Measurements from ENCODE around the gene VPS25. TPM values are rescaled to one million over a fixed set of nuclear protein-coding genes. Genes with fewer than 3 reads are reported as not detected.

VPS25 gene
- total RNA-seq, 1 experiment from 2014 or later, result 48.4 TPM

DNA sequence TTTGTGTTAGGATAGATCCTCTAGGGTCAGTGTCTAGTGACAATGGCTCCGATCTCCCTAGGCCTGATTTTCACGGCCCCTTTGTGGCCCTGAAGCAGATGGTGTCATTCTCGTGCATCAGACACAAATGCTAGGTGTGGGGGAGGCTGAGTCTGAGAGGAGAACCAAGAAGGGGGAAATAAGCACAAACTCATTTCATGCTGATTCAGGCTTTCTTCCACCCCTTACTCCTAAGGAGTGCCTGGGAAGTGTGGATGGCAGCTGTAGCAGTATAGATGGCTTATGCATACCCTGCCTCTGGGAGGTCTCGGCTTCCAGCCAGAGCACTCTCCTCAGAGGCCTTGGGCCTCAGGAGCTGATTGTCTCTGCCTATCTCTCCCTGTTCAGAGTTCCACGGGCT is 5.3 kb downstream of the VPS25 start:
- no peak overlapping the region for H3K4me2 ChIP-seq
- CTCF ChIA-PET, result no interaction called here
- no peaks in the 10 kb centered on the region for H3K9me3 ChIP-seq (ENCODE audit: insufficient read depth, low read depth)
- H3K9me2 ChIP-seq (ENCODE audit: insufficient read depth), result no peaks in the 10 kb centered on the region
- H3K4me1 ChIP-seq (replicated peaks; ENCODE audit: insufficient read depth), result peaks cover 35% of the 10 kb centered on the region
- H4K20me1 ChIP-seq (ENCODE audit: insufficient read depth), result no peaks in the 10 kb centered on the region
- H3K79me2 ChIP-seq (ENCODE audit: low read depth), result peaks cover 20% of the 10 kb centered on the region
- no peak overlapping the region for H3K4me3 ChIP-seq
- POLR2A ChIA-PET (ENCODE audit: unreplicated experiment), result no interaction called here
- no TSS peak for BruUV-seq (replicated peaks)
- H3K27me3 ChIP-seq (ENCODE audit: insufficient read depth, low read depth), result no peaks in the 10 kb centered on the region
- no peak overlapping the region for H3K27ac ChIP-seq
- peaks cover 27% of the 10 kb centered on the region for H3K36me3 ChIP-seq (ENCODE audit: low read depth)
- H3F3A ChIP-seq (ENCODE audit: insufficient read depth, low read depth), result peaks cover 37% of the 10 kb centered on the region
- no peak overlapping the region for H2AFZ ChIP-seq
- TF ChIP-seq, protein P1, sequence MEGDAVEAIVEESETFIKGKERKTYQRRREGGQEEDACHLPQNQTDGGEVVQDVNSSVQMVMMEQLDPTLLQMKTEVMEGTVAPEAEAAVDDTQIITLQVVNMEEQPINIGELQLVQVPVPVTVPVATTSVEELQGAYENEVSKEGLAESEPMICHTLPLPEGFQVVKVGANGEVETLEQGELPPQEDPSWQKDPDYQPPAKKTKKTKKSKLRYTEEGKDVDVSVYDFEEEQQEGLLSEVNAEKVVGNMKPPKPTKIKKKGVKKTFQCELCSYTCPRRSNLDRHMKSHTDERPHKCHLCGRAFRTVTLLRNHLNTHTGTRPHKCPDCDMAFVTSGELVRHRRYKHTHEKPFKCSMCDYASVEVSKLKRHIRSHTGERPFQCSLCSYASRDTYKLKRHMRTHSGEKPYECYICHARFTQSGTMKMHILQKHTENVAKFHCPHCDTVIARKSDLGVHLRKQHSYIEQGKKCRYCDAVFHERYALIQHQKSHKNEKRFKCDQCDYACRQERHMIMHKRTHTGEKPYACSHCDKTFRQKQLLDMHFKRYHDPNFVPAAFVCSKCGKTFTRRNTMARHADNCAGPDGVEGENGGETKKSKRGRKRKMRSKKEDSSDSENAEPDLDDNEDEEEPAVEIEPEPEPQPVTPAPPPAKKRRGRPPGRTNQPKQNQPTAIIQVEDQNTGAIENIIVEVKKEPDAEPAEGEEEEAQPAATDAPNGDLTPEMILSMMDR (conservative IDR thresholded peaks at IDR 0.05), result no peak
- TF ChIP-seq EZH2 (IDR thresholded peaks at IDR 0.05; ENCODE audit: low read depth), result no peak
- no peak for DNase-seq
- intact Hi-C loops (cut with micrococcal nuclease; ENCODE audit: unreplicated experiment), result no loop called here

GRCh38 chr17:42779304-42779935 is 6.2 kb downstream of the VPS25 start:
- no peak for DNase-seq
- peaks cover 12% of the 10 kb centered on the region for H3K79me2 ChIP-seq (ENCODE audit: low read depth)
- TF ChIP-seq, protein P1 (conservative IDR thresholded peaks at IDR 0.05), result no peak
- TF ChIP-seq EZH2 (IDR thresholded peaks at IDR 0.05; ENCODE audit: low read depth), result no peak
- no peaks in the 10 kb centered on the region for H3K27me3 ChIP-seq (ENCODE audit: insufficient read depth, low read depth)
- no peak overlapping the region for H3K4me2 ChIP-seq
- intact Hi-C loops (cut with micrococcal nuclease; ENCODE audit: unreplicated experiment), result no loop called here
- CTCF ChIA-PET, result no interaction called here
- H3K36me3 ChIP-seq (ENCODE audit: low read depth), result peaks cover 27% of the 10 kb centered on the region
- H3K4me1 ChIP-seq (replicated peaks; ENCODE audit: insufficient read depth), result peaks cover 37% of the 10 kb centered on the region
- no peak overlapping the region for H2AFZ ChIP-seq
- POLR2A ChIA-PET (ENCODE audit: unreplicated experiment), result no interaction called here
- BruUV-seq (replicated peaks), result no TSS peak
- no peaks in the 10 kb centered on the region for H4K20me1 ChIP-seq (ENCODE audit: insufficient read depth)
- H3K9me2 ChIP-seq (ENCODE audit: insufficient read depth), result no peaks in the 10 kb centered on the region
- H3K9me3 ChIP-seq (ENCODE audit: insufficient read depth, low read depth), result no peaks in the 10 kb centered on the region
- H3K4me3 ChIP-seq, result no peak overlapping the region
- H3F3A ChIP-seq (ENCODE audit: insufficient read depth, low read depth), result peaks cover 37% of the 10 kb centered on the region
- no peak overlapping the region for H3K27ac ChIP-seq

DNA sequence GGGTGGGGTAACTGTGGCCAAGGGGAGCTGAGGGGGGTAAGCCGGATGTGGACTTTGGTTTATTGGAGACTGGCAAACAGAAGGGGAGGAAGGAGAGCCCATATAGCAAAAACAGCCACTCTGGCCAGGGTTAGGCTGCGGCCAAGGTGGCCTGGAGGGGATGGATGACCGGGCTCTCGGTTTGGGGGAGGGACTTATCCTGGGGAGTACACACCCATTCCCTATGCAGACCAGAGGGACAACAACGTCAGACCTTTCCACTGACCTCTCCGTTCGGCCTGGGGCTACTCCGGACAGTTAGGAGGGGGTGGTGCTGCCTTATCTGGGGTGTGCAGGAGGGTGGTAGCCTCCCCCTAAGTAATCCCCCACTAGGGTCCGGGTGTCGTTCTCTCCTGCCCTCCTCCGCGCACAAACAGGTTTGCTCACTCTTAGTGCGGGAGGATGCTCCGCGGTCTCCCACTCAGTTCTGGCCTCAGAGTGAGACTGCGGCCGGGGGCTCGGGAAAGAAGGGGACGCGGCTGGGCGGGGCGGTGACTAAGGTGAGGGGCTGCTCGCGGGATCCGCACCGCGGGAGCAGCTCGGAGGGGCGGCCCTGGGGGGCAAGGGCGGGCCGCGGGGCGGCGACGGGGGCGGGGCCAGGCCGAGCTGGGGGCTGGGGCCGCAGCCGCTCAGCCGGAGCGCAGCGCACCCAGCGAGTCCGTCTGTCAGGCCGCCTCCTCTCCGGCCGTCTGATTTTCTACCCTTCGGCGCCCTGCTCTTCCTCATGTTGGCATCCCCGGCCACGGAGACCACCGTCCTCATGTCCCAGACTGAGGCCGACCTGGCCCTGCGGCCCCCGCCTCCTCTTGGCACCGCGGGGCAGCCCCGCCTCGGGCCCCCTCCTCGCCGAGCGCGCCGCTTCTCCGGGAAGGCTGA is 6.9 kb downstream of the VPS25 start, which contains the start of gene WNK4:
WNK4 (plus strand) TSS at position 675 of the 915 bp plus-strand sequence; CDS start at position 764, 89 bp downstream.
- Histone ChIP-seq H2AFZ (no peak within 1 kb of the TSS), H3K36me3 (ENCODE audit: low read depth) (peaks cover 24% of the 10 kb centered on the region), H3K27me3 (ENCODE audit: insufficient read depth, low read depth) (no peaks in the 10 kb centered on the region), H3K79me2 (ENCODE audit: low read depth) (peaks cover 4% of the 10 kb centered on the region), H3K4me1 (replicated peaks; ENCODE audit: insufficient read depth) (peaks cover 30% of the 10 kb centered on the region), H3K9me2 (ENCODE audit: insufficient read depth) (no peaks in the 10 kb centered on the region), H3K4me2 (no peak within 1 kb of the TSS), H4K20me1 (ENCODE audit: insufficient read depth) (no peaks in the 10 kb centered on the region), H3K4me3 (no peak within 1 kb of the TSS), H3F3A (ENCODE audit: insufficient read depth, low read depth) (peaks cover 30% of the 10 kb centered on the region), H3K27ac (no peak within 1 kb of the TSS), H3K9me3 (ENCODE audit: insufficient read depth, low read depth) (no peaks in the 10 kb centered on the region)
- intact Hi-C loops (cut with micrococcal nuclease; ENCODE audit: unreplicated experiment), result no loop called here
- DNase-seq, result no peak
- TF ChIP-seq, protein P1 (conservative IDR thresholded peaks at IDR 0.05), result no peak
- TF ChIP-seq EZH2 (IDR thresholded peaks at IDR 0.05; ENCODE audit: low read depth), result no peak
- no TSS peak for BruUV-seq (replicated peaks)
- ChIA-PET POLR2A (ENCODE audit: unreplicated experiment) (no interaction called here), CTCF (no interaction called here)

Measured in PC-9 (cell line).